GM10847 (cell line): ENCODE data around the gene LPP.

Experiments
- POLR2A ChIP-seq: IDR thresholded peaks from 2 replicates; pipeline ENCODE4 v1.6.1; 2011; ENCODE audit not compliant: insufficient read length; ENCODE audit errors: extremely low read depth

Gene LPP

GRCh38 chr3:188257384-188258026, 103.5 kb downstream of the LPP start:
- TF ChIP-seq POLR2A, result no peak

- TF ChIP-seq POLR2A, result no peak
These were observed 105.2 kb downstream of the LPP start for GRCh38 chr3:188259191-188259590.

DNA sequence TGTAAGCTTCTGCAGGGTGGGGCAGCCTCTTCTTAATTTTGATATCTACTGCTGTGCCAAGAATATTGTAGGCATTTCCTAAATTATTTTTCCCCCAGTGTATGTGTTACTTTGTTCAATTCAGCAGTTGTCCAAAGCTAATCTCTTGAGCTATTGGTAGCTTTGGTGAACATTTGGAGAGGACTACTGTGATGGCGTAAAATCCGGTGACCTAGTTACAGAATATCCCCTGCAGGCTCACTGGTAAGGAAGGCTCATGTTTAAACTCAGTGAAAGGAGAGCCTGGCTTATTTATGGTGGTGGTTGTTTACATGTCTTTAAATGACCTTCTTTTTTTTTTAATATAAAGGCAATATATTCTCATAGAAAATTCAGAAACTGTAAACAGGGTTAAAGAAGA, 105.6 kb downstream of the LPP start:
- no peak for TF ChIP-seq POLR2A

GRCh38 chr3:188261011-188261410, 107.1 kb downstream of the LPP start:
- no peak for TF ChIP-seq POLR2A

DNA sequence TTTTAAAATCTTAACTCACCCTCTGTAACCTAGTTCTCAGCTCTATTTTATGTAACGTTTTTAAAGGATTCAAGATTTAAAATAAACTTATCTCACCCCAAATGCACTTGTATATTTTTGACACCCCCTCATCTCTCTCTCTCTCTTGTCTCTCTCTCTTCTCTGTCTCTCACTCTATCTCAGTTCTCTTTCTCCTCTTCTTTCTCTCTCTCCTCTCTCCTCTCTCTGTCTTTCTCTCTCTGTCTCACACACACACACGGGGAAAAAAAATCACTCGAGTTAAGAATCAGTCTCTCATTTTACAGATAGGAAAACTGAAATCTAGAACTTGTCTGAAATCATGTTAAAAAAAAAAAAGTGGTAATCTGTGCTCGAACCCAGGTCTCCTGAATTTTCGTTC, 108.5 kb downstream of the LPP start:
- no peak for TF ChIP-seq POLR2A

GRCh38 chr3:188262913-188263683, 109.1 kb downstream of the LPP start:
- no peak for TF ChIP-seq POLR2A

DNA sequence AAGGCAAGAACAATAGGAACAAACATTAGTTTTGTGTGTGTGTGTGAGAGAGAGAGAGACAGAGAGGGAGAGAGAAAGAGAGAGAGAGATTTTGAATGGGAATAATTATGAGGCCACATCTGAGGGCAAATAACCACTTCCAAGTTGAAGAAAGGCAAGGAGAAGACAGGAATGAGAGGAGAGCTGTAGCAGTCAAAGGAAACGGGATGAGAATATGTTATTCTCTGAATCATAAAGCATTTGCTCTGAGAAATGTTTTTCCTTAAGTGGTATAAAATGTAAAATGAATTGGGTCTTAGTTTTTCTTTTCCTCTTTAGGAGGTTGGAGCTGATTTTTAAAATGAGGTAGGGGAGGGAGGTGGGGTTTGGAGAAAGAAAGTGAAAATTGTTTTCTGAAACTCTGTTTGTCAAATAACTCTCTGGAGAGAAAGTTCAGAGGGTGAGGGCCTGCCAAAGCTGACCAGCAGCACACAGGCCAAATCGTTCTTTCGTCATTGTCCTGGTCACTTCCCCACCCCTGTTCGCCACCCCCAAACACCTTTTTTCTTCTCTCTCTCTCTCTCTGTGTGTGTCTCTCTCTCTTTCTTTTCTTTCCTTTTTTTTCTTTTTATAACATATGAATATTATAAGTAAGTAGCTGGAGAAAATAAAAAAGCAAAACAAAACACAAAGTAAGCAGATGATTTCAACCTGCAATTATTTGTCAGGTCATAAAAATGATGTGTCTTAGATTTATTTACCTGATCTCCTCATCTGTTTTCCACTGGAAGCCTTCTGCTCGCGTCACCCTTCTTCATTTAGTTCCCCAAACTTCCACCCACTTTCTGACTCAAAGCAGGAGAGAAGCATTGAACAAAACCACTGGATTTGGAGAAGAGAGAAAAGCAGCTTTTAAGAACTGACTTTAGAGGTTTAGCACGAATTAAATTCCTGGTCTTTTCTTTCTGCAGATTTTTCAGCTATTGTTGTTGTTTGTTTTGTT, 110.6 kb downstream of the LPP start:
- TF ChIP-seq POLR2A, result no peak

- TF ChIP-seq POLR2A, result no peak
These were observed 112.8 kb downstream of the LPP start for GRCh38 chr3:188266562-188267274.

DNA sequence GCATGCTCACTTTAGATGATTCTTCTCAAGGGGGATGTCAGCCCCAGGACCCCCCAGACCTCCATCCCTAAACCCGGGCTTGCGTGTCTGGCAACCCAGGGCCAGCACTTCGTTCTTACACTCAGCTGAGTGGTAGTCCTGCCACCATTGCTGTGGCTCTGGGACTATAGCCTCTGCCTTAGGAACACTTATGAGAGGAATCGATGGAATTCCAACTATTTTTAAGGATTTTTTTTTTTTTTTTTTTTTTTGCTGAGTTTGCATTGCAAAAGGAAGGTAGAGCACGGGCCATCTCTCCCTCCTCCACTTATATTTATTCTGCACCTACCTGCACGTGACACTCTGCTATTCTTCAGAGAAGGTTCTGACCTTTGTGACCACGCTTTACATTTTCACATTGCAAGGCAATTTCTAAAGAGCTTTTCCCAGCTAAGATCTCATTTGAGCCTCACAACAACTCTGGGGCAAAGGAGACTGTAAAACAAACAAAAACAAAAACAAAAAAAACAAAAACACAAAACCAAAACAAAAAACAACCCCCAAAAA, 113.9 kb downstream of the LPP start:
- TF ChIP-seq POLR2A, result no peak

- no peak for TF ChIP-seq POLR2A
These were observed 114.4 kb downstream of the LPP start for GRCh38 chr3:188268336-188268735.

DNA sequence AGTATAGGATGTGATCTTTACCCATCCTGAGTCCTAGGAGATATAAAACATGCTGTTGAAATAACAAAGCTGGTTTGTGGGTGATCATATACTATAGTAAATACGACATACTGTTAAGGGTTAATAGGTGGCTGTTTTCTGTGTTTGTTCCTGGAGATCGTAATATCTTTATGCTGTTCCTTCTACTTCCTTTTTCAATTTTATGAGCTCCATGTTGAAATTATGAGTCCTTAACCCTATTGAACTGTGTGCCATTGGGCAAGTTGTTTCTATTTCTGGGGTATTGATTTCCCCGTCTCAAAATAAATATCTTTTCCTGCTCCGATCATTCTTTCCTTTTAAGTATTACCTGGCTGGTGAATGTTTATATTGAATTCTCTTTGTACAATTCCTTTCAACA, 115.1 kb downstream of the LPP start:
- TF ChIP-seq POLR2A, result no peak

DNA sequence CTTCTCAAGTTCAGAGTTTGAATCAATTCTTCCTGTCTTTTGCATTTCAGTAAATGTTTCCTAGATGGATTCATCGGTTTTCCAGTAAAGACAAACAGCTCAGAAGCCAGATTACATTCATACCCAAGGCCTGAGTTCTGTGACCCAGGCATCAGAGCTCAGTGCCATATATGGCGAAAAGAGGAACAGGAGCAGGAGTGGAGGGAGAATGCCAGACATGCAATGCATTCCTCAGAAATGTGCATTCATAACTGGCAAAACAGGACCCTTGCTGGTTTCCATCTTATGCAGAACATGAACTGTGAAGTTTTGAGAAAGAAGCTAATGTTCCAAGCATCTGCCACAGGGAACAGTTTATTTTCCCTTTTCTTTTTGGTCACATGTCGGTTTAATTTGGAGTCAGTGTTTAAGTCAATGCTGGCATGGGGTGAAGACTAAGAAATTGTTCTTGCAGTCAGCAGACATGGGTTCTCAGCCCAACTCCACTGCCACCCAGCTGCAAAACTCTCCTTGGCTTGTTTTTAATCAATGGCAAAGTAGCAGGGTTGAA, 116.5 kb downstream of the LPP start:
- TF ChIP-seq POLR2A, result no peak

DNA sequence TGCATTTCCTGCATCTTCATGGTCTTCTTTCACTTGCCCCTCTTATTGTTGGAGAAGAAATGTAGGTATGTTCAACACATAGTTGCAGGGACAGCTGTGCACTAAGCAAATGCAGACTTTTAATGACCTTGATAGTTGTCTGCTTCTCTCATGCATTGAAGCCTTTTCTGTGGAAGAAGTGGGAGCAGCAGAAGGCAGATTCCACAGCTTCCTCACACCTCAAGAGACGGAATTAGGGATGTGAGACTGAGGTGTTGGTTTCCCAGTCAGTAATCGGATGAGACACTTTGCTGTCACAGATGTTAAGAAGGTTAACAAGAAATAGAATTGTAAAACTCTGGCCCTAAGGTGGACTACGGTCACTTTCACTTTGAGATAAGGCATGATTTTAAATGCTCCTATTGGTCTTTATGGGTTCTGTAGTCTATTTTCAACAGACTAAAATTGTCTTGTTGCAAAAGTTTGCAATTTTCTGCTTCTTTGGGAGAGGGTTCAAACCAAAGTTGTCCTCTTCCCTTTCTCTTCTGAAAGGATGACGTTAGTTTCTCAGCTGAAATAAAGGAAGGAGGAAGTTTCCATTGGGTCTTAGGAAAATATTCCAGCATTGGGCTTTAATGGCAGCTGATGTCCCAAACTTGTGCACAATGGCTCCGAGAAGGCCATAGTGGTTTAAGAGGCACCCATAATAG, 117.4 kb downstream of the LPP start:
- TF ChIP-seq POLR2A, result no peak

DNA sequence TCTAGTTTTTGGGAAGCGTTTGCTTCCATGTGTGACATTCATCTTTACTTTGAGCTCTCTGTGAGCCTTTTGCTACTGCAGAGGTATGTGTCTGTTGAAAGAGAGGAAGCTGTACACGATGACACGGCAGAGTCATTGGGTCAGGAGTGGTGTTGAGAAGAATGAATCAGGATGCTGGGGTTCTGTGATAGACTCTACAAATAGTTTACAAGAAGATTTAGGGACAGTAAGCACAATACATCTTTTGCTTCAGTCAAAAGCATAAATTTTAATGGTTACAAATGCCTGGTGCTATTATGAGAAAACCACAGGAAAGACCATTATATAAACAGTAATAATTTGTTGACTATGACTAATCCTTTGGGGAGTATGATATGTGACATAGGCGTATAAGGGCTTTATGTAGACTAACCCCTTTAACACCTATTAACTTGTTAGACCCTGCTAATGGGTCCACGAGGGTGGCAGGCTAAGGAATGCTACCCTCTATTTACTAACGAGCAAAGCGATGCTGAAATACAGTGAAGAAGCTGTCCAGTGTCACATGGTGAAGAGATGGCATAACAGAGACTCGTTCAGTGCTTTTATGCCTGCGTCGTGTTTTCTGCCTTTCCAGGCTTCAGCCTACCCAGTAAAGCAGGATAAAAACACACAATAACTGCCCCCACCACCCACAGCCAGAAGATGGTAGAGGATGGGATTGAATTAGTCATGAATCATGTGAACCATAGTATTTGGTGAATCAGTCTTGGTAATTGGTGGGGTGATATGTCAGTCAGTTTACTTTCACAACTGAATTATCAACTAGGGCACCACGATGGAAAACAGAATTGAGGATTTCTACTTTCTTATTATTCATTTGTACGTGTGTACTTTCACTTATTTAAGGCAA, 118.8 kb downstream of the LPP start:
- TF ChIP-seq POLR2A, result no peak
